GM18873 (cell line): ENCODE data around the gene RICTOR.
"Not testable (repeated sequence)": the region's sequence is repeated elsewhere in the genome, so short reads cannot be mapped to it uniquely, and the experiment has no call there.

Experiments
- ATAC-seq: cut with Tn5 transposase; IDR thresholded peaks from one replicate; pipeline ENCODE4 v1.9.1; 2021; ENCODE audit warnings: mild to moderate bottlenecking, moderate library complexity, moderate number of reproducible peaks; ENCODE audit not compliant: unreplicated experiment, low FRiP score

The RICTOR gene

DNA sequence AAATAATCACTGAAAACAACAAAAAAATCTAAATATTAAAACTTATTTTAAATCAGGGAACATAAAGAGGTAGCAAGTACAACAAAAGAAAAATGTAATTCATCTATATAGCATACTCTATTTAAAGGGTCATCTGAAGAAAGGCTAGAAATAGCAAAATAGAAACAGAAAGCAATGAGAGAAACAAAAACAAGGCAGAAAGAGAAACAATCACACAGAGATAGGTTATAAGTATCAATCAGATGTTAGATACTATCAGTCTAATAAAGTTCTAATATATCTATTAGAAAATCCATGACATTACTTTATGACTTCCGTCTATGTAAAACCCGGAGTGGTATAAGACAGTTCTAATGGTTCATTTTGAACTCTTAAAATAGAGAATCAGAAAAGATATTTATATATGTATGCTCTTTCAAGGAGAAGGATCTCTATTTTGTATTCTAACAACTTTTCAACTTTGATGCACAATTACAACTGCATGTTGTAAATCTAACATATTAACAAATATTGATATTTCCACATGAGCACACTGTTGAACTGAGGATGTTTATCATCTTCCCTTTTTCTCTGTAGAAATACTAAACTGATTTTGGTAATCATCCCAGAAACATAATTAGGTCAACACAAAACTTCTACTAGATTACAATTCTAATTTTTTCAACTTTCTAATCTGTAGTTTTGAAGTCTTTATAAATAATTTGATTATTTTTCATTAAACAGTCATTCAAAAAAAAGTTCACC is 15.8 kb downstream of the RICTOR start:
- peak; percentile 79 for ATAC-seq

DNA sequence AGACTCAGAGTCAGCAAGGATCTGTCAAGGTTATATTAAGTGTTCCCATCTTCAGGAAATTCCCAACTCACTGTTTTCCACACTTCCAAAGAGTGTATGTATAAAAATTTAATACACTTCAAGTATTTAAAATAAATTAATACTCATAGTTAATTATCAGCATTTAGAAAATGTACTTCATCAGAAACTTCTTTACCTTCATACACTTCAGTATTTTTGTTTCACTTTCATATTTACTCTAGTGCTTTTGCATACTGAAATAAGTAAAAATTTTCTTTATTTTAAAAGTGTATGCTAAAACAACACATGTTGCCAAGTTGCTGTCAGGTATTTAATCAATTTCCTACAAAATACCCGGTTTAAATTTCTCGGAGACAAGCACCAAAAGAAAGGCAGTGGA is 16.5 kb downstream of the RICTOR start:
- no peak for ATAC-seq

DNA sequence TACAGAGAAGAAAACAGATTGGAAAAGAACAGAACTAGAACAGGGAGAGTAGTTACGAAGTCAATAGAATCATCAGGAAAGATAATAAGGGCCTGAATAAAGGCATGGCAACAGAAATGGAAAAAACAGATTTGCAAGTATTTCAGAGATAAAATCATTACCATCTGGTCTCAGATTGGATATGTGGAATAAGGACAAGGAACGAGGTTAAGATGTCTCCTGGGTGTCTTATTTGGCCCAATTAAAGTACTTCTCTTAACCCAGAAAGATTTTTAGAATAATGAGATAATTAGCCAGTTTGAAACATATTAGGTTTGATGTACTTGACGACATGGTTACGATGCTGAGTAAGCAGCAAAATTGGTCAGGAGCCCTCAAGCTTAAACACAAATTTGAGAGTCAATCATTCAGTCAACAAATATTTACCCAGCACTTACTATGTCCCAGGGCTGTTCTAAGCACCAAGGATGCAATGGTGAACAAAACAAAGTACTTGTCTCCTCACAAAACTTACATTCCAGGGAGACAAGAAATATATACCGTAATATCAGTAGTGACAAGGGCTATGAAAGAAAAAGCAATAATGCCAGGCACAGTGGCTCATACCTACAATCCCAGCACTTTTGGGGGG is 18.3 kb downstream of the RICTOR start:
- no peak for ATAC-seq

DNA sequence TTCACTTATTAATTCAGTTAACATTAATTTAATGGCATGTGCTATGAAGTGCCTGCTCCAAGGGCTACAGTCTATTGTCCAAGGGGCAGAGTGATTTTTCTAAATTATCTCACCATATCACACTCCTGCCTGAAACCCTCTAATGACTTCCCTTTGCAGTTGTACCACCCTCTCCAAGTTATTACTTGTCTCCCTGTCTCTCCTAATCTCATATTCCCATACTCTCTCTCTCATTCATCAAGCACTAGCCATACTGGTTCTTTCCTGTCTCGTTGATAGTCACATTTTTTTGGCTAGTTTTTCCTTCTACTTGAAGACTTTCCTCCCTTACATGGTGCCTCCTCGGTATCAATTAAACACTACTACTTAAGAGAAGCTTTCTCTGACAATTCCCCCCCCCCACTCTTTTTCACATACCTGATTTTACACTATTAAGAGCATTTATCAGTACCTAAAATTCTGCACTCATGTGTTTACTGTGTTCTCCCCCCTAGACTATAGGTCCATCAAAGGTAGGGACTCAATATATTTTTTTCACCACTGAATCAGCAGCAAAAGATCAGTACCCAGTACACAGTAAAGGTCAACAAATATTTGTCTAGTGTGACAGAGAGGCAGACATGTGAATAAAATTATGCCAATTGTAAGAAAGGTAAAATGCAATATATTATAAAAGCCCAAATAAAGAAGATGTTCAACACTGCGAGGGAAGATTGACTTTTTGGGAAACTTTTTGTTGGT is 19.0 kb downstream of the RICTOR start:
- no peak for ATAC-seq

DNA sequence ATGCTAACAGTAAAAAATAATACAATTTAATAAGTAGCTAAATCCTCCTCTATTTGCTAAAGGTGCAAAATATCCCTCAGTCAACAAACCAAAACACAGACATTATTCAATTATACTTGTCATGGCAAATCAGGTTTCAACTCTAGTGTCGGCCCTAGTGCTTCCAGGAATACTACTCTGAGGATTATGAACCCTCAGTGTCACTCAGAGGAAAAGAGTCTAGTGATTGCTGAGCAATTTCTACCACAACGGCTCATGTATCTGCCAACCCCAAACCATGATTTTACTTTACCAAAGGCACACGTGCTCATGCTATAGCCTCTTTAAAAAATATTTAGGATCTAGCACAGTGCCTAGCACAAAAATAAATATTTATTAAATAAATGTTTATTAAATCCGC is 21.0 kb downstream of the RICTOR start:
- ATAC-seq, result no peak

DNA sequence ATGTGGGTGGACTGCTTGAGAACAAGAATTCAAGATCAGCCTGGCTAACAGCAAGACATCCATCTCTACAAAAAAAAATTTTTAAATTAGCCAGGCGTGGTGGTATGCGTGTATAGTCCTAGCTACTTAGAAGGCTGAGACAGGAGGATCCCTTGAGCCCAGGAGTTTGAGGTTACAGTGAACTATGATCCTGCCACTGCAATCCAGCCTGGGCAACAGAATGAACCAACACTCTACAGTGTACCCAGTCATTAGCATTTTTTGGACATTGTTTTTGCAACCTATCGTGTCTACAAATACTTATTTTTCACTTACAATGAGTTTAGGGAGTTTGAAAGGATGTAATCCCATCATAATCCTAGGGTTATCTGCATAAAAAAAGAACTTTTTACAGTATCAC is 22.1 kb downstream of the RICTOR start:
- no peak for ATAC-seq

DNA sequence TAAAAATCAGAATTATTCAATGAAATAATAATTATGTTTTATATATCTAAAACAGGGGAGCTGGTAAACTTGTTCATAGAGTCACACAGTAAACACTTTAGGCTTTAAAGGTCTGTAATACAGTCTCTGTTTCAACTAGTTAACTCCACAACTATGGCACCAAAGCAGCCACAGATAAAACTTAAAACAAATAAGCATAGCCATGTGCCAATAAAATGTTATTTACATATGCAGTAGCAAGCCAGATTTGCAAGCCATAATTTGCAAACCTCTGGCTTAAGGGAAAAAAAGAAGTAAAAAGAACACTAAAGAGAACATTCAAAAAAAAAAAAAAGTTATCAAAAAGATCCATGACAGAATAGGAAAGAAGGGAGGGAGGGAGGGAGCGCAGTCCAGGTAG is 24.9 kb downstream of the RICTOR start:
- no peak for ATAC-seq

DNA sequence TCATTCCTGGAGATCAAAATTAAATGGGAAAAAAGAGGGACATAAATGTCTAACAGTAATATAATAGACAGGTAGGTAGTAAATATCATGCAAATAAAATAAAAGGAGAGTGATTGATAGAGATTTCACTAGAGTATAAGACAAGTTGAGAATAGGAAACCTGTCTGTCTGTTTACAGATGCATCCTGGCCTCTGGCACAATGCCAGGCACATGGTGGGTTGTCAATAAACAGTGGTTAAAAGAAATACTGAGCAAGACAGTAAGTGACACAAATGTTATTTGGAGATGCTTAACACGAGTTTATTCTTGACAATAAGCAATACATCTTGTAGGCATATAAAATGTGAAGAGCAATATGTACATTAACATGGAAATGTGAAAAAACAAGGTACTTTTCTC is 33.3 kb downstream of the RICTOR start:
- ATAC-seq, result no peak

DNA sequence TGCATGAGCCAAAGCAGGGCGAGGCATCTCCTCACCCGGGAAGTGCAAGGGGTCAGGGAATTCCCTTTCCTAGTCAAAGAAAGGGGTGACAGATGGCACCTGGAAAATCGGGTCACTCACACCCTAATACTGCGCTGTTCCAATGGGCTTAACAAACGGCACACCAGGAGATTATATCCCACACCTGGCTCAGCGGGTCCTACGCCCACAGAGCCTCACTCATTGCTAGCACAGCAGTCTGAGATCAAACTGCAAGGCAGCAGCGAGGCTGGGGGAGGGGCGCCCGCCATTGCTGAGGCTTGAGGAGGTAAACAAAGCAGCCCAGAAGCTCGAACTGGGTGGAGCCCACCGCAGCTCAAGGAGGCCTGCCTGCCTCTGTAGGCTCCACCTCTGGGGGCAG is 39.7 kb downstream of the RICTOR start:
- not testable (repeated sequence) for ATAC-seq

DNA sequence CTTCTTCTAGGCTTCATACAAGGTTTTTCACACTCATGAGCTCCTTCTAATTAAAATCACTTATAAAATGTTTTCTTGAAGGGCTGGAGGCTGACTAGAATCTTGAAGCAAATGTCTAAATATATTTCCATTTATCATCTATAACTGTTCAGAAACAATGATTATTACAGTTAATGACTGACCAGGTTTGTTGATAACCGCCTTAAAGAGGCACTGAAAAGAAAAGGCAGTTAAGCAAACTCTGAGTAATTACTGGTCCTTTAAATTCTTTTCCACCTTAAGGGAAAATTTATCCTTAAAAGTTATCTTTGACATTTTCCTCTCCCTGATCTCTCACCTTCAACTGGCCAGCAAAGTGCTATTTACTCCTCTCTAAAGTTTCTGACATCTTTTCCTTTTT is 43.2 kb downstream of the RICTOR start:
- ATAC-seq, result no peak

DNA sequence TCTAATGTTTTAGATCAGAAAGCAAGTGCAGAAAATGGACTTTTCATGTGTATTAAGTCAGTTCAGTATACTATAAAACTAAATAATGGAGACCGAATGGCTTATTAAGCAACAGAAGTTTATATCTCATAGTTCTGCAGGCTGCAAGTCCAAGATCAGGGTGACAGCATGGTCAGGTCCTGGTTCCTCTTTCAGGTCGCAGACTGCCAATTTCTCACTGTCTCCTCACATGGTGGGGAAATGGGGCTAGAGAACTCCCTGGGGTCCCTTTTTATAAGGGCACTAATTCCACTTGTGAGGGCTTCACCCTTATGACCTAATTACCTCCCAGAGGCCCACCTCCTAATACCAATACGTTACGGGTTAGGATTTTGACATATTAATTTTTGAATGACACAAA is 48.7 kb downstream of the RICTOR start:
- no peak for ATAC-seq

DNA sequence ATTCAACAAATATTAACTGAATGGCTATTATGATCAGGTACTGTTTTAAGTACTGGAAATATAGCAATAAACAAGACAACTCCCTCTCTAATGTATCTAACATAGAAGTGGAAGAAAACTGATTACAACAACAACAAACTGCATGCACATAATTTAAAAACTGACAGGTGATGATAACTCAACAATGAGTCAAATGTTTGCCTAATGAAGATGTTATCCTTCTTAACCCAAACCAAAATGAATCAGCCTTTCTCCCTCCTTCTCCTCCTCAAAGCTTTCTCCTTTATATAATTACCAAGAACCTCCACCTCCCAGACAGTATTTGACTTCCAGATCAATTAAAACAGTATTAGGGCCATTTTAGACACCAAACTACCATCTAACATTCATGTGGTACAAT is 49.3 kb downstream of the RICTOR start:
- no peak for ATAC-seq

DNA sequence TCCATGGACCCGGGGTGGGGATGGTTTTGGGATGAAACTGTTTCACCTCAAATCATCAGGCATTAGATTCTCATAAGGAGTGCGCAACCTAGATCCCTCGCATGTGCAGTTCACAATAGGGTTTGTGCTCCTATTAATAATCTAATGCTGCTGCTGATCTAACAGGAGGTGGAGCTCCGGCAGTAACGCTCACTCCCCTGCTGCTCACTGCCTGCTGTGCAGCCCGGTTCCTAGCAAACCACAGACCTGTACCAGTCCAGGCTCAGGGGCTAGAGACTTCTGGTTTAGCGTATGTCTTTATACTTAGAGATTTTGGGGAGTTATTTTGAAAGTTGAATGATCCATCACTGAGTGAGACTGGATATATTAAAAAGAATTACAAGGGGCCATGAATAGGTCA is 50.2 kb downstream of the RICTOR start:
- no peak for ATAC-seq

DNA sequence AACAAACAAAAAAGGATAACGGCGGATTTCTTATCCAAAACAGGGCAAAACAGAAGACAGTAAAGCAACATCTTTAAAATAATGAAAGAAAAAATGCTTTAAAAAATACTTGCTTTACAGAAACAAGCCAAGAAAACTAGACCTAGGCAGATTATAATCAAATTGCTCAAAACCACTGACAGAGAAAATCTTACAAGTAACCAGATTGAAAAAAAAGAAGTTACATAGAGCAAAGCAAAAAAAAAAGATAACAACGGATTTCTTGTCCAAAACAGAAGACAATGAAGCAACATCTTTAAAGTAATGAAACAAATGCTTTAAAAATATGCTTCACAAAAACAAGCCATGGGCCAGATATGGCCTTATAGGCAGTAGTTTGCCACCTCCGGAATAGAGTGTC is 51.1 kb downstream of the RICTOR start:
- no peak for ATAC-seq

DNA sequence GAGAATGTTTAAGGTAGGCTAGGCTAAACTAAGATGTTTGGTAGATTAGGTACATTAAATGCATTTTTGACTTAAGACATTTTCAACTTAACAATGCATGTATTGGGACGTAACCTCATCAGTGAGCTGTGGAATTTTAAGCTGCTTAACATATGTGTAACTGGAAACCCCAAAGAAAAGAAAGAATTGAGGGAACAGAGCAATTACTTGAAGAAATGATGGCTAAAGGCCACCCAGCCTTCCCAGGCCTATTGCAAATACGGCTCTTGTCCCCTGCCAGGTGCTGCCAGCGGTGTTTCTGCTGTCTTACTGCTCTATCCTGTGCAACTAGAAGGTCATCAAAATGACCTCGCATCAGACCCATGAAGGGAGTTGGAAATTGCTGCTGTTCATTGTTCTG is 52.0 kb downstream of the RICTOR start:
- ATAC-seq, result no peak

DNA sequence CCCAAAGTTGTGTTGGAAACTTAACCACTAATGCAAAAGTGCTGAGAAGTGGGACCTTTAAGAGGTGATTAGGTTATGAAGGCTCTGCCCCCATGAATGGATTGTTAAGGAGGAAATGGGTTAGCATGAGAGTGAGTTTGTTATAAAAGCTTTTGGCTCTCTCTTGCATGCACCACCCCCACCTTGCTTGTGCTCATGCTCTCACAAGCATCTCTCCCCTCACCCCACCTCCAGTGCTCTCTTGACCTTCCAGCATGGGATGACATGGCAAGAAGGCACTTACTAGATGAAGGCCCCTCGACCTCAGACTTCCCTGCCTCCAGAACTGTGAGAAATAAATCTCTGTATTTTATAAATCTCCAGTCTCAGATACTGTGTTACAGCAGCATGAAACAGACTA is 52.8 kb downstream of the RICTOR start:
- ATAC-seq, result no peak

DNA sequence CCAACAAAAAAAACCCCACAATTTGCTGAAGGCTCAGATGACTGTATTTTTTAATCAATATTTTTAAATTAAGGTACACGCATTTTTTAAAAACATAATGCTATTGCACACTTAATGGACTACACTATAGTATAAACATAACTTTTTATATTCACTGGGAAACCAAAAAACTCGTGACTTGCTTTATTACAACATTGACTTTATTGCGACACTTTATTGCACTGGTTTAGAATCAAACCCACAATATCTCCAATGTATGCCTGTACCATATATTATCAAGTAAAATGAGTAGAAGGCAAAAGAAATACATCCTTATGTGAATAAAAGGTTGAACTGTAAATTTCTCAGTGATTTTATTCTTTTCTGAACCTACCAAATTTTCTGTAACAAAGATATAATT is 53.7 kb downstream of the RICTOR start:
- ATAC-seq, result no peak

DNA sequence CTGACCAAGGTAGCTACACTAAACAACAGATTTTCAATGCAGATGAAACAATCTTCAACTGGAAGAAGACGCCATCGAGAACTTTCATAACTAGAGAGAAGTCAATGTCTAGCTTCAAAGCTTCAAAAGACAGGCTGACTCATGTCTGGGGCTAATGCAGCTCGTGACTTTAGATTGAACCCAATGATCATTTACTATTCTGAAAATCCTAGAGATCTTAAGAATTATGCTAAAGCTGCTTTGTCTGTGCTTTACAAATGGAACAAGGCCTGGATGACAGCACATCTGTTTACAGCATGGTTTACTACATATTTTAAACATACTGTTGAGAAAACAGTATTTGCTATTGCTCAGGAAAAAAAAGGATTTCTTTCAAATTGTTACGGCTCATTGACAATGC is 54.9 kb downstream of the RICTOR start:
- no peak for ATAC-seq

DNA sequence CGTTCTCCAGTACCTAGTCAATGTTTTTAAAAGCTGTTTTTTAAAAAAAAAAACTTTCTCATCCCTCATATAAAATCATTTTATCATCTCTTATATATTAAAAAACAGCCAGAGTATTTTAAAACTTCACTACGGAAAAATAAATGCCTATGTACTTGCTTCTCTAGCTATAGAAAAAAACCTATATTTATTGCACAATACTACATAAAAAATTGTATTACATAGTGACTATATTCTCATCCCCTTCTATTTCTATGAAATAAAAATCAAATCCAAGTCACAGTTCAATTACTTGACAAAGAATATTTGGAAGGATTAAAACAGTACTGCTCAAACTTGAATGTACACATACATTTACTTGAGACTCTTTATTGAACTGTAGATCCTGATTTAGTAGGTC is 56.7 kb downstream of the RICTOR start:
- ATAC-seq, result no peak

DNA sequence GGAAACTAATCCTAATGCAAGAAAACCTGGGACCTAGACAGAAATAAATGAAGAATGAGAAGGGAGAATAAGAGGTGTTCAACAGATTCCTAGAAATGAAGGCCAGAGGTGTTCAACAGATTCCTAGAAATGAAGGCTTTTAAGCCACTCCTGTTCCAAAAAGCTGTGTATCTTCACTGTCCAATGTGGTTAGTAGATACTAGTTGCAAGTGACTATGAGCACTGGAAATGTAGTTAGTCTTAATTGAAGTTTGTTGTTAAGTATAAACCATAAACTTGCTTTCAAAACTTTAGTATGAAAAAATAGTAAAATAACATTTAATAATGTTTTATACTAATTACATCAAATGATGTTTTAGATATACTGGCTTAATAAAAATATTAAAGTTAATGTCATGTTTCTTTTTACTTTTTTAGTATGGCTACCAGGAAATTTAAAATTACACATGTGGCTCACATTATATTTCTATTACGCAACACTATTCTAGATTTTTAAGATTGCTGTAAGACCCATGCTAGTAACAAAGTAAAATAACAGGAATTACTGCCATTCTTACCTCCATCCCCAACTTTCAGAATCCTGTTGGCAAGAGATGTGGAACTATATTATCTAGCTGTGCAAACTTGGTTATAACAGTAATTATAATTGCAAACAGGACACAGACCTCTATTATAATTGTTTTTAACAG is 57.5 kb downstream of the RICTOR start:
- ATAC-seq, result no peak
